GM12878 (cell line): ENCODE measurements around the gene ABHD17A. TPM values are rescaled to one million over a fixed set of nuclear protein-coding genes. Genes with fewer than 3 reads are reported as not detected.
A peak's percentile ranks its signal among the peaks of the same experiment; 100 is the strongest.

Experiments used
- ATAC-seq: fragments of 200-7000 bp; cut with Tn5 transposase; 3 replicates; pipeline ENCODE4 v1.9.1; 2020; ENCODE audit warnings: mild to moderate bottlenecking, moderate library complexity
- BruUV-seq: library from RNA; stranded (reverse); fragments of 400-500 nt; replicated peaks from 2 replicates; lab custom pipeline; 2021; lab: Mats Ljungman, UMichigan
- CTCF ChIA-PET: fragments of 300-600 bp; sonication (Branson Sonifier 250); formaldehyde crosslinking; extraction: SDS; loops from one replicate; lab custom pipeline; 2021; ENCODE audit warnings: inconsistent platforms; lab: Yijun Ruan, JAX
- POLR2A ChIA-PET: fragments of 350-600 bp; formaldehyde crosslinking; extraction: SDS; loops from one replicate; lab custom pipeline; 2021; ENCODE audit warnings: inconsistent platforms; lab: Charles Lee
- RAD21 ChIA-PET: fragments of 300-600 bp; sonication (Branson Sonifier 250); formaldehyde crosslinking; loops from one replicate; lab custom pipeline; 2023; ENCODE audit warnings: antibody characterized with exemption; ENCODE audit not compliant: unreplicated experiment; lab: Charles Lee
- SMC1A ChIA-PET: fragments of 300-600 bp; sonication (Branson Sonifier 250); formaldehyde crosslinking; loops from one replicate; lab custom pipeline; 2023; ENCODE audit not compliant: unreplicated experiment, uncharacterized antibody; lab: Charles Lee
- DNase-seq: peaks from one replicate; pipeline ENCODE4 v3.0.0-alpha.2; 2011; ENCODE audit warnings: low read depth, low spot score
- FAIRE-seq: peaks from 3 replicates; lab custom pipeline; 2011; peaks lifted over from hg19 to GRCh38; lab: Jason Lieb, UNC
- H2AFZ ChIP-seq: 2 replicates; pipeline ENCODE4 v1.6.0; 2011; ENCODE audit warnings: low read depth, low read length, control low read depth; ENCODE audit not compliant: control insufficient read depth
- H3K27ac ChIP-seq: 2 replicates; pipeline ENCODE4 v1.5.1; 2011; ENCODE audit warnings: control low read depth; ENCODE audit not compliant: control insufficient read depth, insufficient read depth
- H3K27me3 ChIP-seq, 2 experiments: replicated peaks in 1 of 2; 2 replicates each; pipeline versions ENCODE4 v1.6.0 to v1.6.1; 2011; ENCODE audit warnings: low read length in 1 of 2; ENCODE audit not compliant: control insufficient read depth in 2 of 2, insufficient read depth in 2 of 2
- H3K36me3 ChIP-seq, 2 experiments: 2 replicates each; pipeline ENCODE4 v1.5.1; 2011; ENCODE audit warnings: low read length in 1 of 2; ENCODE audit not compliant: control insufficient read depth in 2 of 2, insufficient read depth in 2 of 2
- H3K4me1 ChIP-seq: 2 replicates; pipeline ENCODE4 v1.6.1; 2011; ENCODE audit warnings: mild to moderate bottlenecking, low read length, moderate library complexity, mixed read lengths; ENCODE audit not compliant: control insufficient read depth, insufficient read depth
- H3K4me2 ChIP-seq: 2 replicates; pipeline ENCODE4 v1.6.0; 2011; ENCODE audit warnings: control low read depth; ENCODE audit not compliant: control insufficient read depth, insufficient read depth
- H3K4me3 ChIP-seq: fragments of 200-600 bp; sonication (generic); 2 replicates; pipeline ENCODE4 v1.5.1; 2016
- H3K79me2 ChIP-seq: 2 replicates; pipeline ENCODE4 v1.6.0; 2011; ENCODE audit warnings: low read length; ENCODE audit not compliant: control insufficient read depth, insufficient read depth
- H3K9ac ChIP-seq: 2 replicates; pipeline ENCODE4 v1.8.0; 2011; ENCODE audit warnings: low read length, control low read depth, mixed read lengths; ENCODE audit not compliant: control insufficient read depth, insufficient read depth
- H3K9me3 ChIP-seq: replicated peaks from 3 replicates; pipeline ENCODE4 v1.5.1; 2011; ENCODE audit warnings: mild to moderate bottlenecking, low read length; ENCODE audit not compliant: control insufficient read depth, insufficient read depth
- H4K20me1 ChIP-seq: 2 replicates; pipeline ENCODE4 v1.6.0; 2011; ENCODE audit not compliant: control insufficient read depth, insufficient read depth
- BHLHE40 ChIP-seq, 2 experiments: fragments of 450-650 bp in 1 of 2; IDR thresholded peaks; 2 replicates each; pipeline ENCODE4 v1.6.1; 2011 to 2017; ENCODE audit warnings: low read depth in 2 of 2, borderline replicate concordance in 1 of 2, improper control_type of control experiment in 1 of 2, low read length in 1 of 2, mild to moderate bottlenecking in 1 of 2
- IRF5 ChIP-seq: fragments of 450-650 bp; IDR thresholded peaks from 2 replicates; pipeline ENCODE4 v1.6.1; 2017; ENCODE audit warnings: borderline replicate concordance
- MTA3 ChIP-seq: IDR thresholded peaks from 2 replicates; pipeline ENCODE4 v1.6.1; 2012; ENCODE audit warnings: low read length, inconsistent platforms, borderline replicate concordance
- POLR2A ChIP-seq: IDR thresholded peaks from 2 replicates; pipeline ENCODE4 v1.6.1; 2011; ENCODE audit warnings: low read depth, mild to moderate bottlenecking, low read length
- SPI1 ChIP-seq: IDR thresholded peaks from 2 replicates; pipeline ENCODE4 v1.6.1; 2011; ENCODE audit warnings: low read depth, mild to moderate bottlenecking, low read length, moderate library complexity, borderline replicate concordance; ENCODE audit not compliant: insufficient read depth
- WGBS: methylation state at CpG from one replicate; pipeline ENCODE4 v1.1.6; 2016; ENCODE audit warnings: low lambda C conversion rate; ENCODE audit not compliant: insufficient replicate concordance, insufficient coverage; ENCODE audit errors: missing lambda C conversion rate; 5-methylcytosine and 5-hydroxymethylcytosine counted together
- in situ Hi-C: fragments of 300-500 bp; cut with MboI; formaldehyde crosslinking; loops from 9 replicates; pipeline ENCODE4 v1.14.3; 2018; ENCODE audit warnings: mixed read lengths
- intact Hi-C: fragments of 100-400 bp; cut with micrococcal nuclease; formaldehyde crosslinking; loops from one replicate; pipeline ENCODE4 v1.14.2; 2022; ENCODE audit not compliant: unreplicated experiment
- polyA plus RNA-seq, 11 experiments: library from polyadenylated mRNA; depleted of rRNA in 4 of 11; unstranded in 6 of 11; stranded (reverse) in 5 of 11; fragments of >200 nt; fragmentation: Nextera tagmentation in 4 of 11; fragmentation: Illumina TruSeq in 1 of 11; extraction: Ambion mirVana in 4 of 11; extraction: Trizol in 1 of 11; gene quantifications; 1 replicate in 1 of 11; 2 replicates in 10 of 11; pipeline versions ENCODE4 v1.2.1 to v1.2.3, GENCODE V29; 2011 to 2016; ENCODE audit warnings: inconsistent platforms in 2 of 11, missing spikeins in 2 of 11, low read depth in 1 of 11
- total RNA-seq, 4 experiments: library from RNA; depleted of rRNA in 3 of 4; stranded (reverse); fragments of >200 nt in 3 of 4; fragmentation: Illumina TruSeq in 1 of 4; extraction: Trizol in 1 of 4; gene quantifications; 2 replicates each; pipeline versions ENCODE4 v1.2.1 to v1.2.3, GENCODE V29; 2013 to 2021

Gene ABHD17A
- total and polyA plus RNA-seq, 10 of the 15 experiments (the other 5 are each of a cell fraction or from before 2014, with no cell fraction given): 0.13 to 126 (median 28.8) TPM; not detected in 1

GRCh38 chr19:1862068-1862423 is 23.2 kb downstream of the ABHD17A start:
- peak overlapping the region; percentile 94 for H3K4me3 ChIP-seq
- ChIA-PET POLR2A (no interaction called here), CTCF (no interaction called here), SMC1A (no interaction called here), RAD21 (no interaction called here)
- ATAC-seq (no peak), DNase-seq (no peak), FAIRE-seq (no peak)
- peaks cover 59% of the 10 kb centered on the region for H3K79me2 ChIP-seq
- no peaks in the 10 kb centered on the region for H3K27me3 ChIP-seq
- TF ChIP-seq IRF5: no peak
- 0 out of 2 replicates have a peak, but pooled peaks have one; percentile 10 for TF ChIP-seq POLR2A
- TF ChIP-seq MTA3: no peak
- under 1% methylated on average over 21 of the region's 21 CpGs for WGBS
- peaks cover 7% of the 10 kb centered on the region; the same call in 1 of the 2 replicates for H4K20me1 ChIP-seq
- peak overlapping the region; percentile 35 for H3K27ac ChIP-seq
- no peak overlapping the region for H2AFZ ChIP-seq
- H3K9ac ChIP-seq: peak overlapping the region; percentile 56
- peak overlapping the region; percentile 72 for H3K4me2 ChIP-seq
- intact Hi-C loops: no loop called here
- H3K4me1 ChIP-seq: peaks cover 8% of the 10 kb centered on the region
- H3K9me3 ChIP-seq: no peaks in the 10 kb centered on the region
- in situ Hi-C loops: loop anchor here (25.0 kb wide), 1 partner anchor 1500 kb away; the partner anchor contains the start of gene NFIC
- TSS peak; percentile 63 for BruUV-seq
- no peaks in the 10 kb centered on the region for H3K36me3 ChIP-seq

- Histone ChIP-seq H3K4me1 (peaks cover 8% of the 10 kb centered on the region), H3K27ac (peak overlapping the region; percentile 35; the same call in 1 of the 2 replicates), H3K4me2 (peak overlapping the region; percentile 72), H3K36me3 (no peaks in the 10 kb centered on the region), H3K9me3 (no peaks in the 10 kb centered on the region), H3K4me3 (peak overlapping the region; percentile 94), H2AFZ (no peak overlapping the region), H3K9ac (peak overlapping the region; percentile 56), H4K20me1 (peaks cover 7% of the 10 kb centered on the region; the same call in 1 of the 2 replicates), H3K27me3 (no peaks in the 10 kb centered on the region), H3K79me2 (peaks cover 63% of the 10 kb centered on the region)
- POLR2A ChIA-PET: interaction anchor here (1.2 kb wide), 1 partner anchor 15 kb away, joined by 3 read pairs; no protein-coding TSS in a partner anchor
- CTCF ChIA-PET: no interaction called here
- intact Hi-C loops: no loop called here
- in situ Hi-C loops: loop anchor here (25.0 kb wide), 1 partner anchor 1501 kb away; the partner anchor contains the start of gene NFIC
- RAD21 ChIA-PET: no interaction called here
- 25% methylated on average over 21 of the region's 23 CpGs for WGBS
- DNase-seq (no peak), ATAC-seq (no peak), FAIRE-seq (no peak)
- TF ChIP-seq BHLHE40 (IDR thresholded peaks at IDR 0.05; ENCODE audit: borderline replicate concordance in 1 of 2, low read depth in 2 of 2, low read length in 1 of 2) (no peak), SPI1 (peak; percentile 2; the same call in 1 of the 2 replicates)
- SMC1A ChIA-PET: no interaction called here
- BruUV-seq: no TSS peak
These were observed 23.7 kb downstream of the ABHD17A start for GRCh38 chr19:1861599-1862031.
